K562 (cell line): Measurements from ENCODE around the gene CD300A. TPM values are rescaled to one million over a fixed set of nuclear protein-coding genes. Genes with fewer than 3 reads are reported as not detected.

ENCODE experiments used
- CAMTA2 ChIP-seq: fragments of 250-450 bp; sonication (Bioruptor Pico); conservative IDR thresholded peaks from 2 replicates; pipeline ENCODE4 v1.5.1; 2022
- HDAC8 ChIP-seq: fragments of 450-650 bp; IDR thresholded peaks from 2 replicates; pipeline ENCODE4 v1.6.1; 2016; ENCODE audit warnings: mild to moderate bottlenecking, missing genetic modification characterization, moderate library complexity, missing compliant biosample characterization
- LEF1 ChIP-seq: fragments of 450-650 bp; IDR thresholded peaks from 2 replicates; pipeline ENCODE4 v1.6.1; 2016; ENCODE audit warnings: mild to moderate bottlenecking
- NFATC3 ChIP-seq: fragments of 450-650 bp; IDR thresholded peaks from 2 replicates; pipeline ENCODE4 v1.6.1; 2017; ENCODE audit warnings: mild to moderate bottlenecking
- PHF8 ChIP-seq: fragments of 200-600 bp; sonication (generic); IDR thresholded peaks from 2 replicates; pipeline ENCODE4 v1.6.1; 2012; ENCODE audit warnings: mixed run types, mild to moderate bottlenecking, inconsistent platforms, low read length, moderate library complexity, borderline replicate concordance
- RAD51 ChIP-seq: fragments of 450-650 bp; IDR thresholded peaks from 2 replicates; pipeline ENCODE4 v1.7.1; 2016; ENCODE audit warnings: low read depth, mild to moderate bottlenecking, borderline replicate concordance
- SMARCA4 ChIP-seq: fragments of 450-650 bp; IDR thresholded peaks from 2 replicates; pipeline ENCODE4 v1.6.1; 2016
- SMARCC2 ChIP-seq: fragments of 450-650 bp; IDR thresholded peaks from 2 replicates; pipeline ENCODE4 v1.6.1; 2017; ENCODE audit warnings: antibody characterized with exemption, moderate library complexity, mild to moderate bottlenecking, low read depth
- SMARCE1 ChIP-seq: fragments of 450-650 bp; IDR thresholded peaks from 2 replicates; pipeline ENCODE4 v1.7.1; 2016; ENCODE audit warnings: mild to moderate bottlenecking
- SUPT5H ChIP-seq: fragments of 450-650 bp; IDR thresholded peaks from 2 replicates; pipeline ENCODE4 v1.6.1; 2016
- TGIF2 ChIP-seq: sonication (generic); formaldehyde crosslinking; IDR thresholded peaks from 2 replicates; pipeline ENCODE4 v1.8.1; 2022; ENCODE audit warnings: mild to moderate bottlenecking, missing genetic modification reagents, moderate library complexity
- ZFP30 ChIP-seq: fragments of 250-450 bp; sonication (Bioruptor Pico); IDR thresholded peaks from 2 replicates; pipeline ENCODE4 v1.8.0; 2022; ENCODE audit warnings: moderate library complexity, mild to moderate bottlenecking, inconsistent platforms, borderline replicate concordance
- ZNF121 ChIP-seq: sonication (generic); formaldehyde crosslinking; conservative IDR thresholded peaks from 2 replicates; pipeline ENCODE4 v1.8.0; 2022; ENCODE audit warnings: missing genetic modification reagents
- ZNF217 ChIP-seq: sonication (generic); formaldehyde crosslinking; IDR thresholded peaks from 2 replicates; pipeline ENCODE4 v1.8.0; 2022; ENCODE audit warnings: mild to moderate bottlenecking, missing genetic modification reagents
- polyA plus RNA-seq, 8 experiments: library from polyadenylated mRNA; depleted of rRNA in 4 of 8; stranded (reverse) in 5 of 8; unstranded in 3 of 8; fragments of >200 nt; fragmentation: Nextera tagmentation in 2 of 8; fragmentation: Illumina TruSeq in 1 of 8; extraction: Ambion mirVana in 2 of 8; extraction: Trizol in 1 of 8; gene quantifications; 2 replicates each; pipeline versions ENCODE4 v1.2.1 to v1.2.3, GENCODE V29; 2011 to 2014; ENCODE audit warnings: inconsistent platforms in 1 of 8, missing spikeins in 1 of 8
- total RNA-seq, 7 experiments: library from RNA; depleted of rRNA in 6 of 7; stranded (reverse); fragments of >200 nt in 6 of 7; fragmentation: Illumina TruSeq in 2 of 7; extraction: Trizol in 2 of 7; gene quantifications; 2 replicates each; pipeline versions ENCODE4 v1.2.1 to v1.2.3, GENCODE V29; 2011 to 2021; ENCODE audit warnings: low replicate concordance in 1 of 7
- TF ChIP-seq, protein P1 (sequence below): sonication (generic); formaldehyde crosslinking; IDR thresholded peaks from 2 replicates; pipeline ENCODE4 v1.5.0; 2020; ENCODE audit warnings: missing genetic modification reagents
- TF ChIP-seq, protein P2 (sequence below): fragments of 250-450 bp; sonication (Bioruptor Pico); IDR thresholded peaks from 2 replicates; pipeline ENCODE4 v1.8.0; 2021; ENCODE audit warnings: moderate library complexity, mild to moderate bottlenecking, inconsistent platforms
- TF ChIP-seq, protein P3 (sequence below): fragments of 250-450 bp; sonication (Bioruptor Pico); IDR thresholded peaks from 2 replicates; pipeline ENCODE4 v1.8.0; 2022; ENCODE audit warnings: inconsistent platforms, mild to moderate bottlenecking, moderate library complexity, borderline replicate concordance
- TF ChIP-seq, protein P4 (sequence below): fragments of 450-650 bp; IDR thresholded peaks from 2 replicates; pipeline ENCODE4 v1.6.1; 2016; ENCODE audit warnings: low read depth, mild to moderate bottlenecking, moderate library complexity
- TF ChIP-seq, protein P5 (sequence below): fragments of 450-650 bp; formaldehyde crosslinking; IDR thresholded peaks from 2 replicates; pipeline ENCODE4 v1.4.0; 2022; ENCODE audit warnings: missing genetic modification characterization
- TF ChIP-seq, protein P6 (sequence below): fragments of 250-450 bp; sonication (Bioruptor Pico); IDR thresholded peaks from 2 replicates; pipeline ENCODE4 v1.8.0; 2021; ENCODE audit warnings: mild to moderate bottlenecking, moderate library complexity

The CD300A gene
- total and polyA plus RNA-seq, 9 of the 15 experiments (the other 6 are each of a cell fraction or from before 2014, with no cell fraction given), result 0.21 to 1.7 (median 0.41) TPM; not detected in 1

DNA sequence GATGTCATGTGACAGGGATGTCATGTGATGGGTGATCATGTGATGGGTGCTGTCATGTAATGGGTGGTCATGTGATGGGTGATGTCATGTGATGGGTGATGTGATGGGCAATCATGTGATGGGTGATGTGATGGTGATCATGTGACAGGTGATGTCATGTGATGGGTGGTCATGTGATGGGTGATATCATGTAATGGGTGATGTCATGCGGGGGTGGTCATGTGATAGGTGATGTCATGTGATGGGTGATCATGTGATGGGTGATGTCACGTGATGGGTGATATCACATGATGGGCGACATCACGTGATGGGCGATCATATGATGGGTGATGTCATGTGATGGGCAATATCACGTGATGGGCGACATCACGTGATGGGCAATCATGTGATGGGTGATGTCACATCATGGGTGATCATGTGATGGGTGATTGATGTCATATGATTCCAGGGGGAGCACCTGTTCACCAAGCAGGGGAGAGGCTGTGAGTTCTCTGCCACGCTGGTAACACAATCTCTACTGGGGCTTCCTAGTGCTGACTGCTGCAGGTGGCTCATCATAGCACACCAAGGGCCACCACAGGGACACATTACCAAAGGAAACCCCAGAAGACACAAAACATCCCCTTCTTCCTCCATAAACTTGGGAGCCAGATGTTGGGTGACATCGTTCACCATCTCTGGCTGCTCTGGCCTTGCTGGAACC, 48.3 kb downstream of the CD300A start (continued):
- TF ChIP-seq ZFP30 (CRISPR knock-in tag) (no peak), SMARCC2 (no peak), PHF8 (no peak), ZNF121 (CRISPR knock-in tag) (no peak), TGIF2 (CRISPR knock-in tag) (no peak), NFATC3 (no peak), SUPT5H (no peak), LEF1 (peak; percentile 59; the same call in 1 of the 2 replicates), SMARCA4 (no peak), ZNF217 (no peak), HDAC8 (tag) (0 out of 2 replicates have a peak, but pooled peaks have one; percentile 24), RAD51 (peak; percentile 99), SMARCE1 (peak; percentile 39; the same call in 1 of the 2 replicates), CAMTA2 (CRISPR knock-in tag) (no peak)
- TF ChIP-seq, protein P1, sequence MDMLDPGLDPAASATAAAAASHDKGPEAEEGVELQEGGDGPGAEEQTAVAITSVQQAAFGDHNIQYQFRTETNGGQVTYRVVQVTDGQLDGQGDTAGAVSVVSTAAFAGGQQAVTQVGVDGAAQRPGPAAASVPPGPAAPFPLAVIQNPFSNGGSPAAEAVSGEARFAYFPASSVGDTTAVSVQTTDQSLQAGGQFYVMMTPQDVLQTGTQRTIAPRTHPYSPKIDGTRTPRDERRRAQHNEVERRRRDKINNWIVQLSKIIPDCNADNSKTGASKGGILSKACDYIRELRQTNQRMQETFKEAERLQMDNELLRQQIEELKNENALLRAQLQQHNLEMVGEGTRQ, result peak; percentile 92
- TF ChIP-seq, protein P2, sequence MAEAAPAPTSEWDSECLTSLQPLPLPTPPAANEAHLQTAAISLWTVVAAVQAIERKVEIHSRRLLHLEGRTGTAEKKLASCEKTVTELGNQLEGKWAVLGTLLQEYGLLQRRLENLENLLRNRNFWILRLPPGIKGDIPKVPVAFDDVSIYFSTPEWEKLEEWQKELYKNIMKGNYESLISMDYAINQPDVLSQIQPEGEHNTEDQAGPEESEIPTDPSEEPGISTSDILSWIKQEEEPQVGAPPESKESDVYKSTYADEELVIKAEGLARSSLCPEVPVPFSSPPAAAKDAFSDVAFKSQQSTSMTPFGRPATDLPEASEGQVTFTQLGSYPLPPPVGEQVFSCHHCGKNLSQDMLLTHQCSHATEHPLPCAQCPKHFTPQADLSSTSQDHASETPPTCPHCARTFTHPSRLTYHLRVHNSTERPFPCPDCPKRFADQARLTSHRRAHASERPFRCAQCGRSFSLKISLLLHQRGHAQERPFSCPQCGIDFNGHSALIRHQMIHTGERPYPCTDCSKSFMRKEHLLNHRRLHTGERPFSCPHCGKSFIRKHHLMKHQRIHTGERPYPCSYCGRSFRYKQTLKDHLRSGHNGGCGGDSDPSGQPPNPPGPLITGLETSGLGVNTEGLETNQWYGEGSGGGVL, result no peak
- TF ChIP-seq, protein P3, sequence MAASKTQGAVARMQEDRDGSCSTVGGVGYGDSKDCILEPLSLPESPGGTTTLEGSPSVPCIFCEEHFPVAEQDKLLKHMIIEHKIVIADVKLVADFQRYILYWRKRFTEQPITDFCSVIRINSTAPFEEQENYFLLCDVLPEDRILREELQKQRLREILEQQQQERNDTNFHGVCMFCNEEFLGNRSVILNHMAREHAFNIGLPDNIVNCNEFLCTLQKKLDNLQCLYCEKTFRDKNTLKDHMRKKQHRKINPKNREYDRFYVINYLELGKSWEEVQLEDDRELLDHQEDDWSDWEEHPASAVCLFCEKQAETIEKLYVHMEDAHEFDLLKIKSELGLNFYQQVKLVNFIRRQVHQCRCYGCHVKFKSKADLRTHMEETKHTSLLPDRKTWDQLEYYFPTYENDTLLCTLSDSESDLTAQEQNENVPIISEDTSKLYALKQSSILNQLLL (CRISPR knock-in tag), result no peak
- TF ChIP-seq, protein P4, sequence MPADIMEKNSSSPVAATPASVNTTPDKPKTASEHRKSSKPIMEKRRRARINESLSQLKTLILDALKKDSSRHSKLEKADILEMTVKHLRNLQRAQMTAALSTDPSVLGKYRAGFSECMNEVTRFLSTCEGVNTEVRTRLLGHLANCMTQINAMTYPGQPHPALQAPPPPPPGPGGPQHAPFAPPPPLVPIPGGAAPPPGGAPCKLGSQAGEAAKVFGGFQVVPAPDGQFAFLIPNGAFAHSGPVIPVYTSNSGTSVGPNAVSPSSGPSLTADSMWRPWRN, result no peak
- TF ChIP-seq, protein P5, sequence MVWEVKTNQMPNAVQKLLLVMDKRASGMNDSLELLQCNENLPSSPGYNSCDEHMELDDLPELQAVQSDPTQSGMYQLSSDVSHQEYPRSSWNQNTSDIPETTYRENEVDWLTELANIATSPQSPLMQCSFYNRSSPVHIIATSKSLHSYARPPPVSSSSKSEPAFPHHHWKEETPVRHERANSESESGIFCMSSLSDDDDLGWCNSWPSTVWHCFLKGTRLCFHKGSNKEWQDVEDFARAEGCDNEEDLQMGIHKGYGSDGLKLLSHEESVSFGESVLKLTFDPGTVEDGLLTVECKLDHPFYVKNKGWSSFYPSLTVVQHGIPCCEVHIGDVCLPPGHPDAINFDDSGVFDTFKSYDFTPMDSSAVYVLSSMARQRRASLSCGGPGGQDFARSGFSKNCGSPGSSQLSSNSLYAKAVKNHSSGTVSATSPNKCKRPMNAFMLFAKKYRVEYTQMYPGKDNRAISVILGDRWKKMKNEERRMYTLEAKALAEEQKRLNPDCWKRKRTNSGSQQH, result no peak
- TF ChIP-seq, protein P6, sequence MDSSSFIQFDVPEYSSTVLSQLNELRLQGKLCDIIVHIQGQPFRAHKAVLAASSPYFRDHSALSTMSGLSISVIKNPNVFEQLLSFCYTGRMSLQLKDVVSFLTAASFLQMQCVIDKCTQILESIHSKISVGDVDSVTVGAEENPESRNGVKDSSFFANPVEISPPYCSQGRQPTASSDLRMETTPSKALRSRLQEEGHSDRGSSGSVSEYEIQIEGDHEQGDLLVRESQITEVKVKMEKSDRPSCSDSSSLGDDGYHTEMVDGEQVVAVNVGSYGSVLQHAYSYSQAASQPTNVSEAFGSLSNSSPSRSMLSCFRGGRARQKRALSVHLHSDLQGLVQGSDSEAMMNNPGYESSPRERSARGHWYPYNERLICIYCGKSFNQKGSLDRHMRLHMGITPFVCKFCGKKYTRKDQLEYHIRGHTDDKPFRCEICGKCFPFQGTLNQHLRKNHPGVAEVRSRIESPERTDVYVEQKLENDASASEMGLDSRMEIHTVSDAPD, result no peak
